WERI-Rb-1 (cell line): ENCODE data around the gene KRTAP10-12.

Source experiments
- DNase-seq: peaks from one replicate; pipeline ENCODE4 v3.0.0-alpha.2; 2020
- H3K27ac ChIP-seq: fragments of 250-450 bp; sonication (Bioruptor Pico); 2 replicates; pipeline ENCODE4 v1.5.1; 2020; ENCODE audit warnings: mild to moderate bottlenecking, moderate library complexity
- H3K27me3 ChIP-seq: fragments of 250-450 bp; sonication (Bioruptor Pico); 2 replicates; pipeline ENCODE4 v1.5.1; 2021; ENCODE audit warnings: mild to moderate bottlenecking, low read depth, moderate library complexity; ENCODE audit not compliant: insufficient read depth, severe bottlenecking
- H3K36me3 ChIP-seq: fragments of 250-450 bp; sonication (Bioruptor Pico); 2 replicates; pipeline ENCODE4 v1.5.1; 2020; ENCODE audit warnings: mild to moderate bottlenecking, moderate library complexity
- H3K4me3 ChIP-seq: 2 replicates; pipeline ENCODE4 v1.5.1; 2011; ENCODE audit warnings: low read depth, mild to moderate bottlenecking, control low read depth, low read length
- H3K9me3 ChIP-seq: fragments of 250-450 bp; sonication (Bioruptor Pico); 2 replicates; pipeline ENCODE4 v1.5.1; 2021; ENCODE audit warnings: mild to moderate bottlenecking, moderate library complexity; ENCODE audit not compliant: severe bottlenecking
- CTCF ChIP-seq: IDR thresholded peaks from 2 replicates; pipeline ENCODE4 v1.5.1; 2011; ENCODE audit warnings: low read depth, mild to moderate bottlenecking, control low read depth, inconsistent platforms, low read length

The KRTAP10-12 gene

GRCh38 chr21:44738621-44739020 lies 41.6 kb downstream of the KRTAP10-12 start:
- TF ChIP-seq CTCF = no peak
- Histone ChIP-seq H3K9me3 (peaks cover 46% of the 10 kb centered on the region), H3K4me3 (no peak overlapping the region), H3K27me3 (no peaks in the 10 kb centered on the region), H3K27ac (no peak overlapping the region), H3K36me3 (no peaks in the 10 kb centered on the region)
- no peak for DNase-seq

GRCh38 chr21:44739316-44739715 lies 42.3 kb downstream of the KRTAP10-12 start:
- H3K4me3 ChIP-seq = no peak overlapping the region
- H3K9me3 ChIP-seq = peaks cover 50% of the 10 kb centered on the region
- H3K36me3 ChIP-seq = no peaks in the 10 kb centered on the region
- no peak overlapping the region for H3K27ac ChIP-seq
- no peaks in the 10 kb centered on the region for H3K27me3 ChIP-seq
- no peak for TF ChIP-seq CTCF
- DNase-seq = peak; percentile 5

GRCh38 chr21:44740742-44741141 lies 43.8 kb downstream of the KRTAP10-12 start:
- Histone ChIP-seq H3K27me3 (no peaks in the 10 kb centered on the region), H3K27ac (peak overlapping the region; percentile 38), H3K9me3 (peaks cover 46% of the 10 kb centered on the region), H3K36me3 (no peaks in the 10 kb centered on the region), H3K4me3 (no peak overlapping the region)
- peak; percentile 13 for DNase-seq
- TF ChIP-seq CTCF = no peak

GRCh38 chr21:44741921-44742320 lies 44.9 kb downstream of the KRTAP10-12 start:
- peaks cover 42% of the 10 kb centered on the region for H3K9me3 ChIP-seq

GRCh38 chr21:44742418-44743153 lies 45.6 kb downstream of the KRTAP10-12 start:
- Histone ChIP-seq H3K36me3 (no peaks in the 10 kb centered on the region), H3K27ac (peak overlapping the region; percentile 88), H3K4me3 (no peak overlapping the region), H3K27me3 (no peaks in the 10 kb centered on the region), H3K9me3 (peaks cover 39% of the 10 kb centered on the region)
- TF ChIP-seq CTCF = peak; percentile 43
- peak; percentile 47 for DNase-seq

More at GRCh38 chr21:44741921-44742320, 44.9 kb downstream of the KRTAP10-12 start:
- Histone ChIP-seq H3K27me3 (no peaks in the 10 kb centered on the region), H3K36me3 (no peaks in the 10 kb centered on the region), H3K27ac (peak overlapping the region; percentile 88), H3K4me3 (no peak overlapping the region)
- peak; percentile 56 for DNase-seq
- no peak for TF ChIP-seq CTCF
